Measurements from ENCODE around the gene AGFG2.
"Not testable (repeated sequence)": the region's sequence is repeated elsewhere in the genome, so short reads cannot be mapped to it uniquely, and the experiment has no call there.

The AGFG2 gene

GRCh38 chr7:100538654-100539435 lies at the start of gene AGFG2:
Gene AGFG2, plus strand, starts transcription at chr7:100539203. Its CDS starts 144 bp downstream, at chr7:100539347.
- peak; percentile 100 for DNase-seq (ENCODE audit: low read depth)

- DNase-seq (ENCODE audit: low read depth): no peak
These were observed 49.2 kb upstream of the AGFG2 start for GRCh38 chr7:100489824-100490223.

GRCh38 chr7:100490483-100491191 lies 48.4 kb upstream of the AGFG2 start:
- no peak for DNase-seq (ENCODE audit: low read depth)

- no peak for DNase-seq (ENCODE audit: low read depth)
These were observed 47.8 kb upstream of the AGFG2 start for GRCh38 chr7:100491192-100491578.

GRCh38 chr7:100492738-100493475 lies 46.1 kb upstream of the AGFG2 start:
- no peak for DNase-seq (ENCODE audit: low read depth)

- DNase-seq (ENCODE audit: low read depth): no peak
These were observed 45.3 kb upstream of the AGFG2 start for GRCh38 chr7:100493476-100494264.

- no peak for DNase-seq (ENCODE audit: low read depth)
These were observed 42.5 kb upstream of the AGFG2 start for GRCh38 chr7:100496509-100496908.

GRCh38 chr7:100500743-100501142 lies 38.3 kb upstream of the AGFG2 start:
- DNase-seq (ENCODE audit: low read depth): not testable (repeated sequence)

- DNase-seq (ENCODE audit: low read depth): not testable (repeated sequence)
These were observed 35.0 kb upstream of the AGFG2 start for GRCh38 chr7:100504031-100504430.

GRCh38 chr7:100504887-100505611 lies 34.0 kb upstream of the AGFG2 start:
- DNase-seq (ENCODE audit: low read depth): no peak

- no peak for DNase-seq (ENCODE audit: low read depth)
These were observed 32.6 kb upstream of the AGFG2 start for GRCh38 chr7:100506356-100506923.

- no peak for DNase-seq (ENCODE audit: low read depth)
These were observed 29.8 kb upstream of the AGFG2 start for GRCh38 chr7:100509231-100509630.

- no peak for DNase-seq (ENCODE audit: low read depth)
These were observed 28.4 kb upstream of the AGFG2 start for GRCh38 chr7:100510437-100511239.

GRCh38 chr7:100513212-100513810 lies 25.7 kb upstream of the AGFG2 start:
- no peak for DNase-seq (ENCODE audit: low read depth)

- no peak for DNase-seq (ENCODE audit: low read depth)
These were observed 23.9 kb upstream of the AGFG2 start for GRCh38 chr7:100515072-100515532.

- DNase-seq (ENCODE audit: low read depth): peak; percentile 25
These were observed 22.7 kb upstream of the AGFG2 start for GRCh38 chr7:100516135-100516812.

GRCh38 chr7:100517305-100517704 lies 21.7 kb upstream of the AGFG2 start:
- no peak for DNase-seq (ENCODE audit: low read depth)

- no peak for DNase-seq (ENCODE audit: low read depth)
These were observed 19.4 kb upstream of the AGFG2 start for GRCh38 chr7:100519580-100519979.

- DNase-seq (ENCODE audit: low read depth): no peak
These were observed 18.9 kb upstream of the AGFG2 start for GRCh38 chr7:100520138-100520537.

Measured in stimulated activated CD8-positive, alpha-beta memory T cell treated with anti-CD3 and anti-CD28 coated beads, Interleukin-12 subunit alpha, Interleukin-12 subunit beta, amount 100 ng/mL, for 1 hour (primary cell).